GM18519 (cell line): ENCODE measurements around the gene LAMA5.

Source experiments
- ATAC-seq: cut with Tn5 transposase; IDR thresholded peaks from one replicate; pipeline ENCODE4 v1.9.1; 2021; ENCODE audit warnings: mild to moderate bottlenecking, moderate library complexity; ENCODE audit not compliant: unreplicated experiment, low FRiP score

The LAMA5 gene

DNA sequence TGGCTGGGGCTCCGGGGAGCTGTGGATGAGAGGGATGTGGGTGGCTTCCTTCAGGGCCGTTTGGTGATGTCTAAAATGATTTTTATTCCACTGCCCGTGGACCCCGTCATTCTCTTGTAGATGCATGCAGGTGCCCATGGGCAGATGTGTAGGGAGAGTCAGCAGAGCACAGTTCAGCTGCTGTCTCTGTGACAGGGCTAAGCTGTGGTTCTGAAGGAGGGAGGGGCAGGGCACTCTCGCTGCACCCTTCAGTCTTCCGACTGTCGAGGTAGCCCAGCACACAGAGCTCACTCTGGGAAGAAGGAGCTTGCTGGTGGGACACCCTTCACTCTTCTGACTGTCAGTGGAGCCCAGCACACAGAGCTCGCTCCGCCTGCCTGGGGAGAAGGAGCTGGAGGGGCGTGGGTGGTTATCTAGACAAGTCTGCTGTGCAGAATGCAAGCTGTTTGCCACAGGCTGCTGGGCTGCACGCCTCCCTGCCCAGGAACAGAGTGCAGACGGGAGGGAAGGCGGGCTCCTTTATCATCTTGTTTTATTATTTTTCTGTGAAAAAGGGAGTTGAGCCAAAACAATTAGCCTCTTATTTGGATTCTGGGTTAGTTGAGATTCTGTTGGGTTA is 92.7 kb downstream of the LAMA5 start:
- ATAC-seq = no peak

DNA sequence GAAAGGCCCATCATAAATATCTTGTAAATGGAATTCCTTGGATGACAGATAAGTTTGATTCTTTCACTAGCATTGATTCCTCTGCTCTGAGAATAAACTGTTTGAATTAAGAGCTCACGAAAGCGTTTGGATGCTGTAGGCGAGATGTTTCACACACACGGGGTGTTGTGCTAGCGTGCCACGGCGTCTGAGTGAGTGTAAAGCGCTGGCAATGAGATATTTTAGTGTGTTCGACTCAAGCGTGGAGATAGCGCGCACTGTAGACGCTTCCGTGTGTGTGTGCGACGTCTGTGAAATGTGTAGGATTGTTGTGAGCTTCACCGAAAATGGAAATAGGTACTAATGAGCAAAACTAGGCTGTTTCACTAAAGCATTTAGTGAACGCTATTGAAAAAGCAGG is 93.7 kb downstream of the LAMA5 start:
- ATAC-seq = no peak

DNA sequence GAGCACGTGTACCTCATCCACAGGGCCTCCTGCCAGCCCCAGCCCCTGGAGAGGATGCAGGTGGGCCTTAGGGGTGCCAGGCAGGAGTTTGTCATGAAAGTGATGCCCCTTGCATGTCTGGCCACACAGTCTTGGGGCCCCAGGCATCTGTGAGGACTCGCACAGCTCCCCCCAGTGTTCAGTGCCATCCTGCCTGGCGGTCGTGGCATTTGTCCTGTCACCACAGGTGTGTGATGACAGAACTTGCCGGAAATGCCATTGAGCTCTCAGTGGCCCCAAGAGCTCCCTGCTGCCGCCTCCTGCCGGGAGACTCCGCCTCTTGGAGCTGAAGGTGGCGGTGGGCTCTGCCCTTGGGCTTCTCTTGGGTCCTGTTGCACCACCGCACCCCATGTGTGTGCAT is 94.9 kb downstream of the LAMA5 start:
- no peak for ATAC-seq

DNA sequence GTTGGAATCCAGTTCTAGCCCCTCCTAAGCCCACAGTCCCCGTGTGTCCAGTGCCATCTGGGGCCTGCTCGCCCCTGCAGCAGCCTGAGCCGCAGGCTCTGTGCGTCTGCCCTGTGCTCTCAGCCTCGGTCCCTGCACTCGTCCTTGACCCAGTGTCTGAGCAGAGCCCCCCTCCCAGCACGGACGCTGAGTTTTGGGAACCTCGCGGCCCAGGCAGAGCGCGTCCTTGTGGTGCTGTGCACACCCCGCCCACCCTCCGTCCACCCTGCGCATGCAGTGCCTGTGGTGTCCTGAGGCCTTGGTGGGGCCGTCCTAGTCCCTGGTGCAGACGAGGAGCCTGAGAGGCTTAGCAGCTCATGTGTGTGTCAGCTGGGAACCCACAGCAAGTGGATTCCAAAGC is 97.2 kb downstream of the LAMA5 start:
- no peak for ATAC-seq

DNA sequence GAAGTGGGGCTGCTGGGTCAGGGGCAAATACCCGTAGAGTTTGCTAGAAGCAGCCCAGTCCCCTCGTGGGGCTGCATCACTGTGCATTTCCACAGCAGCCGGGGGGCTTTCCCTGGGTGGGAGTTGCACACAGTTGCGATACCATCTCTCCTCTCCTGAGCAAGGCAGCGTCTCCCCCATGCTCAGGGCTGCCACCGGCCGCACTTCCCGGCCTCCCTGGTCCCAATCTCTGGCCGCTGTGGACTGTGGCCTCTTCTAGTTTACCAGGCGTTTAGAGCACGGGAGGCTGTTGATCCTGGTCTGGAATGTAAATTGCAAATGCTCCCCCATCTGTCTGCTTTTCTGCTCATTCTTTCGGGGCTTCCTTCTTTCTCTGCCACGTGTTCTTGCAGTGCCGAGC is 97.7 kb downstream of the LAMA5 start:
- no peak for ATAC-seq

DNA sequence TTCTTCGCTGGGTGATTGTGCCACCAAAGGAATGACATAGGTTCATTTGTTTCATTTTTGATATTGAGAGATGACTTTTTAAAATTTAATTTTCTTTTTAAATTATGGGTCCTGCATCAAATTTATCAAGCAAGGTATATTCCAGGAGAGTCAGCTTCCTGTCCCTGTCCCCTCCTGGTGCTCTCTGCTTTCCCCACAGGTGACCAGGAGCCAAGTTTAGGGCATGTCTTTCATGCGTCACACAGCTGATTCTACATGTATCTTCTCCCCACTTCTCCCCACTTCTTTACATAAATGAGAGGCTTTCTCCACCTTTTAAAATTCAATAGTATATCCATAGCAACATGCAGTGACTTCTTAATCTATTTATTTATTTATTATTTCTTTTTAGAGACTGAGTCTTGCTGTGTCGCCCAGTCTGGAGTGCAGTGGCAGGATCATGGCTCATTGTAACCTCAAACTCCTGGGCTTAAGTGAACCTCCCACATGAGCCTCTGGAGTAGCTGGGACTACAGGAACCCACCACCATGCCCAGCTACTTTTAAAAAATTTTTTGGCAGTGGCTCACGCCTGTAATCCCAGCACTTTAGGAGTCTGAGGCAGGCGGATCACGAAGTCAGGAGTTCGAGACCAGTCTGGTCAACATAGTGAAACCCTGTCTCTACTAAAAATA is 98.7 kb downstream of the LAMA5 start:
- no peak for ATAC-seq

DNA sequence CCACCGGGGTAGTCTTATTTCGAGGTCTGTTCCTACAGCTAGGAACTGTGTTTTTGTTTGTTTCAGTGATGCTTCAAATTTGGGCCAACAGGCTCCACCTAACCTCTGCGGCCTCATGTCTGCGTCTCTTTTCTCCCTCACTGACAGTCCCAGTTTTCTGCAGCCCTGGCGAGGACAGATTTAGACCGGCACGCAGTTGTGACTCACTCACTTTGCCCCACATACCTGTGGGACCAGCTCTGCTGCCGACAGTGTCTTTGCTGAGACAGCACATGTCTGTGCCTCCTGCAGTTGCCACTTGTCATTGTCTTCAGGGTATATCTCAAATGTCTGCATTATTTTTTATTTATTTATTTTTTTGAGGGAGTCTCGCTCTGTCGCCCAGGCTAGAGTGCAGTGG is 99.6 kb downstream of the LAMA5 start:
- ATAC-seq = no peak

DNA sequence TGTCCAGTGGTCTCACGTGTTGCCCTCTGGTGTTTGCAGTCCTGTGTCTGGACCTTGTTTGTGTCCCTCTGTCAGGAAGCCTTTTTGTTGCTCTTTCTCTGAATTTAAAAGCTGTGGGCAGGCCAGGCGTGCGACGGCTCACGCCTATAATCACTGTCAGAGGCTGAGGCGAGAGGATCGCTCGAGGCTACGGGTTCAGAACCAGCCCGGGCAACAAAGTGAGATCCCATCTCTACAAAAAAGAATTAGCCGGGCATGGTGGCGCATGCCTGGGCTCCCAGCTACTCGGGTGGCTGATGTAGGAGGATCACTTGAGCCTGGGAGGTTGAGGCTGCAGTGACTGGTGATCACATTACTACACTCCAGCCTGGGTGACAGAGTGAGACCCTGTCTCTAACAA is 100.3 kb downstream of the LAMA5 start:
- ATAC-seq = no peak

DNA sequence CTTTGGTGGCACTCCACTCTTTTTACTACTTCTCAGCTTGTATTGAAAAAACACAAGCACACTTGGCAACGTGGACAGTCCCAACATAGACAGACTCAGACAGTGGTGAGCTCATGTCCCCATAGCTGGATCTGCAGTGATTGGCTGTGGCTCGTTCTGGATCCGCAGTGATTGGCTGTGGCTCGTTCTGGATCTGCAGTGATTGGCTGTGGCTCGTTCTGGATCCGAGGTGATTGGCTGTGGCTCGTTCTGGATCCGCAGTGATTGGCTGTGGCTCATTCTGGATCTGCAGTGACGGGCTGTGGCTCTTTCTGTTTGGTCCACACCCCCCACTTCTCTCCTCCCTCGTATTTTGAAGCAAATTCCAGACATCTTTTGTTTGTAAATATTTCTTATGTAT is 100.8 kb downstream of the LAMA5 start:
- ATAC-seq = no peak

DNA sequence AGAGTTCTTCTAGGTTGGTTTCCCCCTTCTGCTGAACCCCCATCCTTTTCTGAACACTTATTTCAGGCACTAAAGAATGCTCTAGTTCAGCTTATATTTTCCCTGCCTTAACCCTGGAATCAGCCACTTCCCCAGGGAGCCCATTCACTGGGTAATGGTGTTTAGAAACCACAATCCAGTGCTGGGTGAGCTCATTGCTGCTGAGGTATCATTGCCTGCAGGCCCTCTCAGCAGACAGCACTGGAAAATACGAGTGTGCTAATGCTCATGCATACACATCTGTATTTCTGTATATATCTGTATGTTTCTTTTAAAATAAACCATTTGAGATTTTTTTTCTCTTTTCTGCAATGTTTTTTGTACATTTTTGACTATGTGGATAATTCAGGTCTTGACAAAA is 101.7 kb downstream of the LAMA5 start:
- ATAC-seq = no peak

DNA sequence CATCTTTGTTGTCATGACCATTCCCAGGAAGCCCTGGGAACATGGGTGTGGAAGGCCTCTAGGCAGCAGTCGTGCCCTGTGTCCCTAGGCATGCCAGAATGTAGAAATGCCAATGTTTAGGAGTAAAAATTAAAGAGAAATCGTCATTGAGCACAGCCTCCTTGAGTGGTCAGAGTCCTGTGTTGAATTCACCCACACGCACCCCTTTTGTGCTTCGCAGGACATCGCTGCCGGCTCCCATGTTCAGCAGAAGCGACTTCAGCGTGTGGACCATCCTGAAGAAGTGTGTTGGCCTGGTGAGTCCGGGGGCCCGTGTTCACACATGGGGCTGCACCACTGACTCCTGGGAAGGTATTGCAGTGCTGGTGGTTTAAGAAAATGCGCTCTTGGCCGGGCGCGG is 103.7 kb downstream of the LAMA5 start:
- ATAC-seq = no peak

DNA sequence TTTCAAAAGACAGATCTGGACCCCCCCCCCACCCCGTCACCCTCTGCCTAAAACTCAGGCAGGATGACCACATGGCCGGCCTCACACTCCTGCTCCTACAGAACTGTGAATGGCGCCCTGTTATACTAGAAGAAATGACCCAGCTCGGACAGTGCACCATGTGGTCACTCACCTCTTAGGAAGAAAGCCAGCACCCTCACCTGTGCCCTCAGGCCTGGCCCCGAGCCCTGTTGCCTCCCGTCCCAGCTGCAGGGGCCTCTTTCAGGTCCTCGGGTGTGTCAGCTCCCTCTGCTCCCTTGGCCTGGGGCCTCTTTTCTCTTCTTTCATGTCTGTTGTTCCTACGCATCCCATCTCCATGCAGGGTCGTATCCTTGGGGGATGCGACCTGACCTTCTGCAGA is 105.0 kb downstream of the LAMA5 start:
- no peak for ATAC-seq

DNA sequence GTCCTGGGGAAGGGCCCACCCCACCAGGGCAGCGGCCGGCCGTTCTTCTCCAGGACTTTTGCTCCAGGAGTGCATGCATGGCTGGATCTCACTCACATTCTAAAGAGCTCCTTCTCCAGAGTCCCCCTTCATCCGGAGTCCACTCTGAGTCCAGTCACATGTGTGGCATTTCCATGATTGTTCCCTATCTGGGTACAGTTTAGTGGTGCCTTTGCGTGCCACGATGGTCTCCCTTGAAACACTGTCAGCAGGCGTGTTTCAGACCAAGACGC is 107.9 kb downstream of the LAMA5 start:
- no peak for ATAC-seq
